Measurements from ENCODE around the gene MYO1D. TPM values are rescaled to one million over a fixed set of nuclear protein-coding genes. Genes with fewer than 3 reads are reported as not detected.
"Not testable (repeated sequence)": the region's sequence is repeated elsewhere in the genome, so short reads cannot be mapped to it uniquely, and the experiment has no call there.

The MYO1D gene
- total RNA-seq, 1 donor from 2014 or later: 11.9 TPM

DNA sequence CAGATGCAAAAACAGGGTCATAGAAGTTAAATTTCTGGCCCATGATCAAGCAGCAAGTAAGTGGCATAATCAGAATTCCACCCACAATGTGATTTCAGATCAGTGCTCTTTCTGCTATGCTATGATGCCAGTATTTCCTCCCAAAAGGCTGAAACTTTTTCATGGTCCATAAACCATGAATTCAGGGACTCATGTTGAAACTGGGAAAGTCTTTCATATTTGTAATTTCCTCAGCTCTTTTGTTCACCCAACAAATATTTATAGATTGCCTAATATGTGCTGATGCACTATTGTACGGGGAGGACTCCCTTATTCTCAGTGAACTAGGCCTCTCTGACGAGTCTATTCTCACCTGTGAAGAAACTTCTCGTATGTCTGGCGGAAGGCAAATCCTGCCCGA is 156.3 kb downstream of the MYO1D start:
- no peaks in the 10 kb centered on the region for H3K4me1 Mint-ChIP-seq
- no peaks in the 10 kb centered on the region for H3K27me3 Mint-ChIP-seq (ENCODE audit: low read depth)
- H3K27ac Mint-ChIP-seq (ENCODE audit: unreplicated experiment): no peak overlapping the region
- DNase-seq (ENCODE audit: low read depth, low spot score): no peak
- no peak overlapping the region for H3K4me3 Mint-ChIP-seq
- H3K9me3 Mint-ChIP-seq: peaks cover 3% of the 10 kb centered on the region
- TF ChIP-seq, protein P1, sequence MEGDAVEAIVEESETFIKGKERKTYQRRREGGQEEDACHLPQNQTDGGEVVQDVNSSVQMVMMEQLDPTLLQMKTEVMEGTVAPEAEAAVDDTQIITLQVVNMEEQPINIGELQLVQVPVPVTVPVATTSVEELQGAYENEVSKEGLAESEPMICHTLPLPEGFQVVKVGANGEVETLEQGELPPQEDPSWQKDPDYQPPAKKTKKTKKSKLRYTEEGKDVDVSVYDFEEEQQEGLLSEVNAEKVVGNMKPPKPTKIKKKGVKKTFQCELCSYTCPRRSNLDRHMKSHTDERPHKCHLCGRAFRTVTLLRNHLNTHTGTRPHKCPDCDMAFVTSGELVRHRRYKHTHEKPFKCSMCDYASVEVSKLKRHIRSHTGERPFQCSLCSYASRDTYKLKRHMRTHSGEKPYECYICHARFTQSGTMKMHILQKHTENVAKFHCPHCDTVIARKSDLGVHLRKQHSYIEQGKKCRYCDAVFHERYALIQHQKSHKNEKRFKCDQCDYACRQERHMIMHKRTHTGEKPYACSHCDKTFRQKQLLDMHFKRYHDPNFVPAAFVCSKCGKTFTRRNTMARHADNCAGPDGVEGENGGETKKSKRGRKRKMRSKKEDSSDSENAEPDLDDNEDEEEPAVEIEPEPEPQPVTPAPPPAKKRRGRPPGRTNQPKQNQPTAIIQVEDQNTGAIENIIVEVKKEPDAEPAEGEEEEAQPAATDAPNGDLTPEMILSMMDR (conservative IDR thresholded peaks at IDR 0.05): no peak
- peaks cover 7% of the 10 kb centered on the region for H3K36me3 Mint-ChIP-seq (ENCODE audit: low read depth)

DNA sequence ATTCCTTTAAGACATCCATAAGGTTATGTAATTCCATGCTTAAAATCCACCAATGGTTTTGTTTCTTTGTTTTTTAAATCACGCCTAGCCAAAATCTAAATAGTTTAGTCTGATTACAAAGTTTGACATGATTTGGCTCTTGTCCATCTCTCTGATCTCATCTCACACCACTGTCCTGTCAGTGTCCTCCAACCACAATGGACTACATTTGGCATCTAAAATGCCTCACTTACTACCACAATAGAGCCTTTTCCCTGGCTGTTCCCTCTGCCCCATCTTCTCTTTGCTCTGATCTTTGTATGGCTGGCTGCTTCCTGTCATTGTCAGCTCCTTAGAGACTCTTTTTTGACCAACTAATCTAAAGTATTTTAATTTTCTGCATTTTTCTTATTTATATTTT is 157.2 kb downstream of the MYO1D start:
- Mint-ChIP-seq H3K36me3 (ENCODE audit: low read depth) (no peaks in the 10 kb centered on the region), H3K27me3 (ENCODE audit: low read depth) (no peaks in the 10 kb centered on the region), H3K27ac (ENCODE audit: unreplicated experiment) (no peak overlapping the region), H3K4me1 (no peaks in the 10 kb centered on the region), H3K4me3 (no peak overlapping the region), H3K9me3 (no peaks in the 10 kb centered on the region)
- TF ChIP-seq, protein P1 (conservative IDR thresholded peaks at IDR 0.05): no peak
- no peak for DNase-seq (ENCODE audit: low read depth, low spot score)

DNA sequence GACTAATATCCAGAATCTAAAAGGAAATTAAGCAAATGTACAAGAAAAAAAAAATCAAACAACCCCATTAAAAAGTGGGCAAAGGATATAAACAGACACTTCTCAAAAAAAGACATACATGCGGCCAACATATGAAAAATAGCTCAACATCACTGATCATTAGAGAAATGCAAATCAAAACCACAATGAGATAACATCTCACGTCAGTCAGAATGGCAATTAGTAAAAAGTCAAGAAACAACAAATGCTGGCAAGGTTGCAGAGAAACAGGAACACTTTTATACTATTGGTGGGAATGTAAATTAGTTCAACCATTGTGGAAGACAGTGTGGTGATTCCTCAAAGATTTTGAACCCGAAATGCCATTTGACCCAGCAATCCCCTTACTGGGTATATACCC is 162.0 kb downstream of the MYO1D start:
- H3K27ac Mint-ChIP-seq (ENCODE audit: unreplicated experiment); H3K27me3 Mint-ChIP-seq (ENCODE audit: low read depth); DNase-seq (ENCODE audit: low read depth, low spot score); H3K4me1 Mint-ChIP-seq; H3K9me3 Mint-ChIP-seq; H3K36me3 Mint-ChIP-seq (ENCODE audit: low read depth); H3K4me3 Mint-ChIP-seq: not testable (repeated sequence)

DNA sequence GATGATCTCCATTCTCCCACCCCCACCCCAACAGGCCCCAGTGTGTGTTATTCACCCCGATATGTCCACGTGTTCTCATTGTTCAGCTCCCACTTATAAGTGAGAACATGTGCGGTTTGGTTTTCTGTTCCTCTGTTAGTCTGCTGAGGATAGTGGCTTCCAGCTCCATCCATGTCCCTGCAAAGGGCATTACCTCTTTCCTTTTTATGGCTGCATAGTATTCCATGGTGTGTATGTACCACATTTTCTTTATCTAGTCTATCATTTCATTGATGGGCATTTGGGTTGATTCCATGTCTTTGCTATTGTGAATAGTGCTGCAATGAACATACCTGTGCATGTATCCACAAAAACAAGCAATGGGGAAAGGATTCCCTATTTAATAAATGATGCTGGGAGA is 162.7 kb downstream of the MYO1D start:
- DNase-seq (ENCODE audit: low read depth, low spot score); H3K9me3 Mint-ChIP-seq; H3K36me3 Mint-ChIP-seq (ENCODE audit: low read depth): not testable (repeated sequence)

DNA sequence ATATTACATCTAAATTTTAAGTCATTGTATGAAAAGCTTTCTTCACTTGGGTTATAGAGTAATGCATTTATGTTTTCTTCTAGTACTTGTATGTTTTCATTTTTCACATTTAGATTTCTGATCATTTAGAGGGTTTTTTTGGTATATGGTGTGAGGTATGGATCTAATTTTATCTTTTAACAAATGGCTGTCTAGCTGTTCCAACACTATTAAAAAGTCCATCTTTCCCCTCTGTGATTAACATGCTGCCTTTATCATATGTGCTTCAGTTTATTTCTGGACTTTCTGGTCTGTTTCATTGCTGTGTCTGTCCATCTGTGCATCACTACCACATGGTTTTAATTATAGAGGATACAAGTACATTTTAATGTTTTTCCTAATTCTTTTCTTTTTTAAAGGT is 163.8 kb downstream of the MYO1D start:
- H3K27me3 Mint-ChIP-seq (ENCODE audit: low read depth): no peaks in the 10 kb centered on the region
- H3K27ac Mint-ChIP-seq (ENCODE audit: unreplicated experiment): no peak overlapping the region
- H3K36me3 Mint-ChIP-seq (ENCODE audit: low read depth): peaks cover 6% of the 10 kb centered on the region
- TF ChIP-seq, protein P1 (conservative IDR thresholded peaks at IDR 0.05): no peak
- H3K4me3 Mint-ChIP-seq: no peak overlapping the region
- no peak for DNase-seq (ENCODE audit: low read depth, low spot score)
- H3K4me1 Mint-ChIP-seq: no peaks in the 10 kb centered on the region
- peaks cover 9% of the 10 kb centered on the region for H3K9me3 Mint-ChIP-seq

More for the DNA sequence above, 162.7 kb downstream of the MYO1D start:
- not testable (repeated sequence) for H3K27ac Mint-ChIP-seq (ENCODE audit: unreplicated experiment); H3K27me3 Mint-ChIP-seq (ENCODE audit: low read depth); H3K4me3 Mint-ChIP-seq; H3K4me1 Mint-ChIP-seq

DNA sequence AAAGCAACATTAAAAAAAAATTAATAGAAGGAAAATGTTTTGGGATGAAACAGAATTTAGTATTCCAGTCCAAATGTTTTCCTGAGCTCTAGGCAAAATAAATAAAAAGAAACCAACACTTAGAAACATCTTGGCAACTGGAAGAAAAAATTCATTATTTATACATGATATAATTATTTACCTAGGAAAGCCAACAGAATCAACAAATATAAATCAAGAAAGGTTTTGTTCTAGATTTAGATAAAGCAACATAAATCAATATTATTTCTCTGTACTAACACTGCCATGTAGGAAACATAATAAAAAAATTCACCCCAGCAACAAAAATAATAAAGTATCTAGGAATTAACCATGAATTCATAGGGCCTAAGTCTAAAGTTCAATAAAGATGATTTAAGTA is 167.4 kb downstream of the MYO1D start:
- Mint-ChIP-seq H3K27ac (ENCODE audit: unreplicated experiment) (no peak overlapping the region), H3K9me3 (peaks cover 9% of the 10 kb centered on the region), H3K36me3 (ENCODE audit: low read depth) (peaks cover 6% of the 10 kb centered on the region), H3K27me3 (ENCODE audit: low read depth) (no peaks in the 10 kb centered on the region), H3K4me3 (no peak overlapping the region), H3K4me1 (no peaks in the 10 kb centered on the region)
- no peak for DNase-seq (ENCODE audit: low read depth, low spot score)
- TF ChIP-seq, protein P1 (conservative IDR thresholded peaks at IDR 0.05): no peak

DNA sequence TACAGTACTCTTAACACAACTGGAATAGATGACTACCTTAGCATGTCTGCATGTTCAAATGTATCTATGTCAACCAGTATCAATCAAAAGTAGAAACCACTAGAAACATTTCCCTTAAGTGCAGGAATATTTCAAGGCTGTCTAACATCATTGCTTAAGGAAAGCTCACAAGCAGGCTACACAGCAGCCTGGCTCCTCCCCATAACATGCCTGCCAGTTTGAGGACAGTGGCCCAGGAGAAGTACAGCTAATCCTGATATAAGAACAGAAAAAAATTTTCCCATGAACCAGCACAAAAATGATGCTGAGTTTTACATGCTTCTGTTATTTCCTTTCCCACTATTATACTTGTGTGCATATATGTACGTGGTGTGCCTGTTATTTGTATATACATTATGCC is 175.1 kb downstream of the MYO1D start:
- H3K9me3 Mint-ChIP-seq: no peaks in the 10 kb centered on the region
- no peaks in the 10 kb centered on the region for H3K36me3 Mint-ChIP-seq (ENCODE audit: low read depth)
- no peak overlapping the region for H3K4me3 Mint-ChIP-seq
- H3K27me3 Mint-ChIP-seq (ENCODE audit: low read depth): no peaks in the 10 kb centered on the region
- no peak for DNase-seq (ENCODE audit: low read depth, low spot score)
- no peak overlapping the region for H3K27ac Mint-ChIP-seq (ENCODE audit: unreplicated experiment)
- no peaks in the 10 kb centered on the region for H3K4me1 Mint-ChIP-seq
- TF ChIP-seq, protein P1 (conservative IDR thresholded peaks at IDR 0.05): no peak
